ENCODE results near the gene PDE4A. TPM values are rescaled to one million over a fixed set of nuclear protein-coding genes. Genes with fewer than 3 reads are reported as not detected.

The PDE4A gene
- polyA plus RNA-seq, 2 of the 4 experiments (the other 2 are of a cell fraction), result 1.2 to 3.7 TPM

- TF ChIP-seq FOXS1 (CRISPR knock-in tag; IDR thresholded peaks at IDR 0.05) (no peak), MAX (IDR thresholded peaks at IDR 0.05) (peak; percentile 23; the same call in 1 of the 2 replicates), ESRRA (IDR thresholded peaks at IDR 0.05; ENCODE audit: borderline replicate concordance, low read length) (no peak), HMGXB4 (CRISPR knock-in tag; IDR thresholded peaks at IDR 0.05; ENCODE audit: borderline replicate concordance) (no peak), CEBPB (IDR thresholded peaks at IDR 0.05) (no peak), CBX8 (IDR thresholded peaks at IDR 0.05) (no peak), FOSB (CRISPR knock-in tag; IDR thresholded peaks at IDR 0.05) (no peak), NFE2L2 (conservative IDR thresholded peaks at IDR 0.05; ENCODE audit: low read length) (peak; percentile 95), MAFK (IDR thresholded peaks at IDR 0.05; ENCODE audit: partially characterized antibody) (peak; percentile 94), ZNF302 (CRISPR knock-in tag; IDR thresholded peaks at IDR 0.05) (no peak), E2F6 (IDR thresholded peaks at IDR 0.05; ENCODE audit: borderline replicate concordance, low read depth) (no peak; the same call in 1 of the 2 replicates), NR3C1 (IDR thresholded peaks at IDR 0.05) (no peak), KDM1A (IDR thresholded peaks at IDR 0.05; ENCODE audit: low read depth) (no peak), TP53 (CRISPR knock-in tag; IDR thresholded peaks at IDR 0.05) (no peak), ZFP36 (IDR thresholded peaks at IDR 0.05; ENCODE audit: borderline replicate concordance, partially characterized antibody) (no peak), SMC3 (IDR thresholded peaks at IDR 0.05) (no peak), GATA3 (IDR thresholded peaks at IDR 0.05; ENCODE audit: borderline replicate concordance) (peak; percentile 32; the same call in 1 of the 2 replicates), BHLHE40 (IDR thresholded peaks at IDR 0.05; ENCODE audit: low read depth, low read length) (no peak), BCL3 (IDR thresholded peaks at IDR 0.05) (peak; percentile 62; the same call in 2 of the 3 replicates), NPAS2 (CRISPR knock-in tag; IDR thresholded peaks at IDR 0.05; ENCODE audit: borderline replicate concordance) (no peak), PBX3 (IDR thresholded peaks at IDR 0.05) (no peak; the same call in 1 of the 2 replicates), KDM5A (IDR thresholded peaks at IDR 0.05) (no peak), JUN (IDR thresholded peaks at IDR 0.05) (peak; percentile 66 to 96), RAD21 (conservative IDR thresholded peaks at IDR 0.05 in 1 of 2, IDR thresholded peaks at IDR 0.05 in 1 of 2) (no peak), RARB (CRISPR knock-in tag; IDR thresholded peaks at IDR 0.05) (no peak), ZSCAN20 (CRISPR knock-in tag; IDR thresholded peaks at IDR 0.05) (no peak), RFX5 (IDR thresholded peaks at IDR 0.05) (no peak; the same call in 1 of the 2 replicates), TFCP2L1 (CRISPR knock-in tag; IDR thresholded peaks at IDR 0.05) (no peak), FOSL2 (IDR thresholded peaks at IDR 0.05) (no peak), FOSL2 (CRISPR knock-in tag; IDR thresholded peaks at IDR 0.05) (peak; percentile 81), PHF8 (IDR thresholded peaks at IDR 0.05; ENCODE audit: borderline replicate concordance, low read depth) (peak; percentile 76), POLR2A (IDR thresholded peaks at IDR 0.05; ENCODE audit: low read length) (peak; percentile 39), HOXB5 (CRISPR knock-in tag; IDR thresholded peaks at IDR 0.05) (no peak; the same call in 1 of the 2 replicates), MAZ (IDR thresholded peaks at IDR 0.05; ENCODE audit: borderline replicate concordance, low read depth, low read length) (no peak), CHD4 (IDR thresholded peaks at IDR 0.05; ENCODE audit: borderline replicate concordance) (no peak)
Measured at GRCh38 chr19:10502524-10503001, 82.2 kb downstream of the PDE4A start (continued).

All from A549 (cell line).